K562 (cell line): ENCODE results near the gene CHST8. TPM values are rescaled to one million over a fixed set of nuclear protein-coding genes. Genes with fewer than 3 reads are reported as not detected.

Experiments
- ATAC-seq: fragments of 200-7000 bp; cut with Tn5 transposase; 3 replicates; pipeline ENCODE4 v1.9.1; 2020; ENCODE audit warnings: moderate library complexity
- BruUV-seq: library from RNA; stranded (reverse); fragments of 400-500 nt; replicated peaks from 2 replicates; lab custom pipeline; 2021; lab: Mats Ljungman, UMichigan
- CTCF ChIA-PET: fragments of 300-600 bp; formaldehyde crosslinking; extraction: SDS; loops from one replicate; lab custom pipeline; 2021; ENCODE audit warnings: low intra/inter-chr PET ratio; lab: Yijun Ruan, JAX
- POLR2A ChIA-PET: fragments of 300-600, 350-650 bp; sonication (Branson Sonifier 250); formaldehyde crosslinking; extraction: SDS; loops from one replicate; lab custom pipeline; 2021; ENCODE audit warnings: antibody characterized with exemption, inconsistent platforms; lab: Yijun Ruan, JAX
- DNase-seq, 4 experiments: peaks; one replicate each; pipeline versions ENCODE4 v3.0.0 to v3.0.0-alpha.2; 2011 to 2018; ENCODE audit warnings: low spot score in 3 of 4, mixed read lengths in 3 of 4; ENCODE audit errors: extremely low read depth in 1 of 4
- FAIRE-seq: peaks from 2 replicates; lab custom pipeline; 2011; peaks lifted over from hg19 to GRCh38; lab: Jason Lieb, UNC
- H2AFZ ChIP-seq: 2 replicates; pipeline ENCODE4 v1.6.0; 2011; ENCODE audit warnings: low read depth, low read length, control low read depth, inconsistent platforms
- H3K27ac ChIP-seq: fragments of 200-600 bp; 3 replicates; pipeline ENCODE4 v1.8.0; 2011; ENCODE audit warnings: low read depth, mild to moderate bottlenecking, control low read depth, inconsistent platforms, low read length, moderate library complexity, mixed read lengths; ENCODE audit errors: extremely low read depth
- H3K27me3 ChIP-seq, 2 experiments: fragments of 300-600 bp in 1 of 2; 2 replicates in 1 of 2; 3 replicates in 1 of 2; pipeline versions ENCODE4 v1.6.0 to v1.8.0; 2011; ENCODE audit warnings: inconsistent platforms in 2 of 2, low read length in 2 of 2, mild to moderate bottlenecking in 1 of 2, mixed read lengths in 1 of 2, moderate library complexity in 1 of 2; ENCODE audit not compliant: control insufficient read depth in 2 of 2, insufficient read depth in 2 of 2
- H3K36me3 ChIP-seq: fragments of 300-600 bp; 3 replicates; pipeline ENCODE4 v1.8.0; 2011; ENCODE audit warnings: mild to moderate bottlenecking, low read length, inconsistent platforms; ENCODE audit not compliant: control insufficient read depth, insufficient read depth
- H3K4me1 ChIP-seq, 2 experiments: fragments of 200-600 bp in 1 of 2; replicated peaks in 1 of 2; 2 replicates in 1 of 2; 3 replicates in 1 of 2; pipeline versions ENCODE4 v1.5.1 to v1.8.0; 2011; ENCODE audit warnings: inconsistent platforms in 2 of 2, low read length in 2 of 2, mild to moderate bottlenecking in 1 of 2, mixed read lengths in 1 of 2, moderate library complexity in 1 of 2; ENCODE audit not compliant: control insufficient read depth in 2 of 2, insufficient read depth in 2 of 2
- H3K4me2 ChIP-seq: 2 replicates; pipeline ENCODE4 v1.6.1; 2011; ENCODE audit warnings: low read length, control low read depth, inconsistent platforms, mixed read lengths; ENCODE audit not compliant: insufficient read depth
- H3K4me3 ChIP-seq: fragments of 200-600 bp; sonication (generic), shearing (Covaris generic); 2 replicates; pipeline ENCODE4 v1.5.1; 2016; ENCODE audit warnings: control low read depth, inconsistent platforms
- H3K79me2 ChIP-seq: fragments of 200-600 bp; 3 replicates; pipeline ENCODE4 v1.8.0; 2011; ENCODE audit warnings: low read length, inconsistent platforms; ENCODE audit not compliant: control insufficient read depth, insufficient read depth
- H3K9ac ChIP-seq, 2 experiments: 2 replicates each; pipeline versions ENCODE4 v1.6.0 to v1.6.1; 2011; ENCODE audit warnings: low read depth in 2 of 2, low read length in 2 of 2, control low read depth in 1 of 2, inconsistent platforms in 1 of 2, mild to moderate bottlenecking in 1 of 2, mixed read lengths in 1 of 2; ENCODE audit not compliant: insufficient read depth in 1 of 2
- H3K9me1 ChIP-seq: one replicate; pipeline ENCODE4 v1.6.0; 2011; ENCODE audit warnings: inconsistent platforms, mild to moderate bottlenecking, low read length, moderate library complexity; ENCODE audit not compliant: control insufficient read depth, insufficient read depth
- H3K9me3 ChIP-seq: replicated peaks from 2 replicates; pipeline ENCODE4 v1.5.1; 2011; ENCODE audit warnings: low read depth, low read length, inconsistent platforms; ENCODE audit not compliant: control insufficient read depth, insufficient read depth
- H4K20me1 ChIP-seq: replicated peaks from 2 replicates; pipeline ENCODE4 v1.6.1; 2011; ENCODE audit warnings: low read length, inconsistent platforms, mixed read lengths; ENCODE audit not compliant: control insufficient read depth, insufficient read depth
- BCOR ChIP-seq: fragments of 450-650 bp; IDR thresholded peaks from 2 replicates; pipeline ENCODE4 v1.6.1; 2016
- BDP1 ChIP-seq: IDR thresholded peaks from 3 replicates; pipeline ENCODE4 v1.6.1; 2011; ENCODE audit not compliant: insufficient read length, insufficient read depth
- CBFA2T3 ChIP-seq: fragments of 450-650 bp; IDR thresholded peaks from 2 replicates; pipeline ENCODE4 v1.6.1; 2017
- CBX2 ChIP-seq: fragments of 200-600 bp; sonication (generic); IDR thresholded peaks from one replicate; pipeline ENCODE4 v1.6.1; 2012; ENCODE audit warnings: mild to moderate bottlenecking, low read length, inconsistent platforms; ENCODE audit not compliant: insufficient read depth, poor library complexity, severe bottlenecking
- MCM7 ChIP-seq, 2 experiments: fragments of 450-650 bp; IDR thresholded peaks; 2 replicates each; pipeline ENCODE4 v1.6.1; 2016 to 2018
- RBM25 ChIP-seq: fragments of 200-400 bp; formaldehyde crosslinking; IDR thresholded peaks from 2 replicates; pipeline ENCODE4 v1.6.1; 2018; ENCODE audit warnings: low read length, low read depth, moderate library complexity; ENCODE audit not compliant: severe bottlenecking
- RFX5 ChIP-seq: IDR thresholded peaks from 2 replicates; pipeline ENCODE4 v1.6.1; 2011; ENCODE audit warnings: low read depth, mild to moderate bottlenecking, improper control_type of control experiment, low read length
- SMARCA5 ChIP-seq: fragments of 450-650 bp; IDR thresholded peaks from 2 replicates; pipeline ENCODE4 v1.6.1; 2016
- SP1 ChIP-seq: sonication (generic); formaldehyde crosslinking; IDR thresholded peaks from 2 replicates; pipeline ENCODE4 v1.8.1; 2022; ENCODE audit warnings: mild to moderate bottlenecking, missing genetic modification reagents
- SUPT5H ChIP-seq: fragments of 450-650 bp; IDR thresholded peaks from 2 replicates; pipeline ENCODE4 v1.6.1; 2016
- ZNF212 ChIP-seq: fragments of 450-650 bp; formaldehyde crosslinking; IDR thresholded peaks from 2 replicates; pipeline ENCODE4 v1.4.0; 2020; ENCODE audit warnings: mild to moderate bottlenecking
- ZNF316 ChIP-seq: fragments of 450-650 bp; IDR thresholded peaks from 2 replicates; pipeline ENCODE4 v1.6.1; 2016
- ZNF41 ChIP-seq: fragments of 250-450 bp; sonication (Bioruptor Pico); conservative IDR thresholded peaks from 2 replicates; pipeline ENCODE4 v1.4.0; 2020; ENCODE audit warnings: mild to moderate bottlenecking
- WGBS: fragments of 100-300 bp; shearing (Covaris generic); methylation state at CpG from one replicate; pipeline ENCODE4 v1.1.6; 2016; ENCODE audit warnings: low coverage, mixed read lengths; ENCODE audit not compliant: insufficient coverage; ENCODE audit errors: missing lambda C conversion rate; 5-methylcytosine and 5-hydroxymethylcytosine counted together
- in situ Hi-C: fragments of 300-500 bp; cut with MboI; formaldehyde crosslinking; loops from 4 replicates; pipeline ENCODE4 v1.15.0; 2018; ENCODE audit warnings: inconsistent platforms, mixed read lengths
- intact Hi-C: fragments of 100-400 bp; cut with micrococcal nuclease; formaldehyde crosslinking; loops from 2 replicates; pipeline ENCODE4 v1.14.2; 2022
- polyA plus RNA-seq, 8 experiments: library from polyadenylated mRNA; depleted of rRNA in 4 of 8; stranded (reverse) in 5 of 8; unstranded in 3 of 8; fragments of >200 nt; fragmentation: Nextera tagmentation in 2 of 8; fragmentation: Illumina TruSeq in 1 of 8; extraction: Ambion mirVana in 2 of 8; extraction: Trizol in 1 of 8; gene quantifications; 2 replicates each; pipeline versions ENCODE4 v1.2.1 to v1.2.3, GENCODE V29; 2011 to 2014; ENCODE audit warnings: inconsistent platforms in 1 of 8, missing spikeins in 1 of 8
- total RNA-seq, 7 experiments: library from RNA; depleted of rRNA in 6 of 7; stranded (reverse); fragments of >200 nt in 6 of 7; fragmentation: Illumina TruSeq in 2 of 7; extraction: Trizol in 2 of 7; gene quantifications; 2 replicates each; pipeline versions ENCODE4 v1.2.1 to v1.2.3, GENCODE V29; 2011 to 2021; ENCODE audit warnings: low replicate concordance in 1 of 7
- TF ChIP-seq, protein P1 (sequence below): fragments of 250-450 bp; sonication (Bioruptor Pico); IDR thresholded peaks from 2 replicates; pipeline ENCODE4 v1.8.0; 2022; ENCODE audit warnings: moderate library complexity, mild to moderate bottlenecking, inconsistent platforms
- TF ChIP-seq, protein P2 (sequence below): sonication (generic); formaldehyde crosslinking; IDR thresholded peaks from 2 replicates; pipeline ENCODE4 v1.8.0; 2022; ENCODE audit warnings: mild to moderate bottlenecking, missing genetic modification reagents
- TF ChIP-seq, protein P3 (sequence below): sonication (generic); formaldehyde crosslinking; IDR thresholded peaks from 2 replicates; pipeline ENCODE4 v1.8.0; 2022; ENCODE audit warnings: mild to moderate bottlenecking, missing genetic modification reagents, borderline replicate concordance
- TF ChIP-seq, protein P4 (sequence below): fragments of 250-450 bp; sonication (Bioruptor Pico); IDR thresholded peaks from 2 replicates; pipeline ENCODE4 v1.8.0; 2021; ENCODE audit warnings: moderate library complexity, mild to moderate bottlenecking, inconsistent platforms

The CHST8 gene
- total and polyA plus RNA-seq, 9 of the 15 experiments (the other 6 are each of a cell fraction or from before 2014, with no cell fraction given) = 0.11 TPM; not detected in 8

DNA sequence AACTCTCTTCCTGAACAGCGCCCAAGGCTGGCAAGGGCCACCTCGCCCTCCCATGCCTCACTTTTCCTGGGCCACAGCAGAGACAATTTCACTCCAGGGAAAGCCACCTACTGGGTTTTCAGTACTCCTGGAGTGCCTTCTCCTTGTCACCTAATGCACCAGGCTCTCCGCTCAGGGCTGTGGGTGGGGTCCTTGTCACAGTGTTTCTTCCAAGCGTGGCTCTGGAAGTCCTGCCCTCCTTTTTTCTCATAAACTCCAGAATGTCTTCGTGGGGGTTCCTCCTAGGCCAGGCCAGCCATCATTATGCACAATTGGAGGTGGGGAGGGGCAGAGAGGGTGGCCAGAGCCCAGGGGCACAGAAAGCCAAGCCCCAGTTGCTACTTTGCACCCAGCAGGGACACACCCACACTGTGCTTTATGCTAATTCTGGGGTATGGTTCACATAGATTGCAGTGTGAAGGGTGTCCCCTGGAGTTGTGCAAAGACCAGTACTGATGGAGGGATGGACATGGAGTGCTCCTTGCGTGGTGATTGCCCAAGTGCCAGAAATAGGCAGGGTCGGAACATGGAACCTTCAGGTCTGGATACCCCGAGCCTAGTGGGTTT is 78.8 kb downstream of the CHST8 start (continued):
- TF ChIP-seq, protein P1, sequence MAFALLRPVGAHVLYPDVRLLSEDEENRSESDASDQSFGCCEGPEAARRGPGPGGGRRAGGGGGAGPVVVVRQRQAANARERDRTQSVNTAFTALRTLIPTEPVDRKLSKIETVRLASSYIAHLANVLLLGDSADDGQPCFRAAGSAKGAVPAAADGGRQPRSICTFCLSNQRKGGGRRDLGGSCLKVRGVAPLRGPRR (CRISPR knock-in tag) = no peak

DNA sequence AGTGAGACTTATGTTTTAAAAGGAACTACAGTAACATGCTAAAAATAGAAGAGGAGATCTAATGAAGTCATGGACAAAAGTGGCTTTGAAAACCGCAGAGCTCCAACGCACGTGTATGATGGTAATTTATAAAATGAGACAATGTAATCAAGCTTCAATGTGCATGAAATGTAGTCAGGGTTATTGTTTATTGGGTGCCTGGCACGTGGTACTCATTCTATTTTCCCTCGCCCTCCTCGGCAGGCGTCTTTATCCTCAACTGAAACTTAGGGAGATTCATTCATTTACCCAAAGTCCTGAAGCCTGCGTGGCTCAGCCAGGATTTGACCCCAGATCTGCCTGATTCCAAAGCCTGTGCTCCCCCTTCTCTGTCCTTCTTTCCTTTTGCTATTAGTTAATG is 79.8 kb downstream of the CHST8 start:
- Histone ChIP-seq H3K4me3 (no peak overlapping the region), H3K9me1 (no peaks in the 10 kb centered on the region), H3K4me1 (no peaks in the 10 kb centered on the region), H2AFZ (no peak overlapping the region), H3K27ac (no peak overlapping the region), H3K9ac (no peak overlapping the region), H3K4me2 (no peak overlapping the region), H3K36me3 (no peaks in the 10 kb centered on the region), H3K79me2 (no peaks in the 10 kb centered on the region), H3K27me3 (peaks cover 2 to 38% of the 10 kb centered on the region in 2 experiments; a peak in 4 of 5 replicates), H3K9me3 (no peaks in the 10 kb centered on the region), H4K20me1 (no peaks in the 10 kb centered on the region)
- TF ChIP-seq BDP1 = no peak
- no peak for TF ChIP-seq BCOR
- TF ChIP-seq ZNF212 (CRISPR knock-in tag) = no peak
- TF ChIP-seq SP1 (CRISPR knock-in tag) = no peak
- TF ChIP-seq, protein P2, sequence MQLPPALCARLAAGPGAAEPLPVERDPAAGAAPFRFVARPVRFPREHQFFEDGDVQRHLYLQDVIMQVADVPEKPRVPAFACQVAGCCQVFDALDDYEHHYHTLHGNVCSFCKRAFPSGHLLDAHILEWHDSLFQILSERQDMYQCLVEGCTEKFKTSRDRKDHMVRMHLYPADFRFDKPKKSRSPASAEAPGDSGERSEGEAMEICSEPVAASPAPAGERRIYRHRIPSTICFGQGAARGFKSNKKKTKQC (CRISPR knock-in tag) = no peak
- no peak for TF ChIP-seq RBM25
- TF ChIP-seq, protein P3, sequence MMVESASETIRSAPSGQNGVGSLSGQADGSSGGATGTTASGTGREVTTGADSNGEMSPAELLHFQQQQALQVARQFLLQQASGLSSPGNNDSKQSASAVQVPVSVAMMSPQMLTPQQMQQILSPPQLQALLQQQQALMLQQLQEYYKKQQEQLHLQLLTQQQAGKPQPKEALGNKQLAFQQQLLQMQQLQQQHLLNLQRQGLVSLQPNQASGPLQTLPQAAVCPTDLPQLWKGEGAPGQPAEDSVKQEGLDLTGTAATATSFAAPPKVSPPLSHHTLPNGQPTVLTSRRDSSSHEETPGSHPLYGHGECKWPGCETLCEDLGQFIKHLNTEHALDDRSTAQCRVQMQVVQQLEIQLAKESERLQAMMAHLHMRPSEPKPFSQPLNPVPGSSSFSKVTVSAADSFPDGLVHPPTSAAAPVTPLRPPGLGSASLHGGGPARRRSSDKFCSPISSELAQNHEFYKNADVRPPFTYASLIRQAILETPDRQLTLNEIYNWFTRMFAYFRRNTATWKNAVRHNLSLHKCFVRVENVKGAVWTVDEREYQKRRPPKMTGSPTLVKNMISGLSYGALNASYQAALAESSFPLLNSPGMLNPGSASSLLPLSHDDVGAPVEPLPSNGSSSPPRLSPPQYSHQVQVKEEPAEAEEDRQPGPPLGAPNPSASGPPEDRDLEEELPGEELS (CRISPR knock-in tag) = no peak
- TF ChIP-seq CBX2 = no peak
- no peak for TF ChIP-seq CBFA2T3
- no peak for TF ChIP-seq SUPT5H
- TF ChIP-seq ZNF316 = no peak
- TF ChIP-seq ZNF41 (CRISPR knock-in tag) = no peak
- no peak for TF ChIP-seq MCM7 (IDR thresholded peaks at IDR 0.05)
- TF ChIP-seq SMARCA5 = no peak
- no peak for TF ChIP-seq RFX5
- TF ChIP-seq, protein P4, sequence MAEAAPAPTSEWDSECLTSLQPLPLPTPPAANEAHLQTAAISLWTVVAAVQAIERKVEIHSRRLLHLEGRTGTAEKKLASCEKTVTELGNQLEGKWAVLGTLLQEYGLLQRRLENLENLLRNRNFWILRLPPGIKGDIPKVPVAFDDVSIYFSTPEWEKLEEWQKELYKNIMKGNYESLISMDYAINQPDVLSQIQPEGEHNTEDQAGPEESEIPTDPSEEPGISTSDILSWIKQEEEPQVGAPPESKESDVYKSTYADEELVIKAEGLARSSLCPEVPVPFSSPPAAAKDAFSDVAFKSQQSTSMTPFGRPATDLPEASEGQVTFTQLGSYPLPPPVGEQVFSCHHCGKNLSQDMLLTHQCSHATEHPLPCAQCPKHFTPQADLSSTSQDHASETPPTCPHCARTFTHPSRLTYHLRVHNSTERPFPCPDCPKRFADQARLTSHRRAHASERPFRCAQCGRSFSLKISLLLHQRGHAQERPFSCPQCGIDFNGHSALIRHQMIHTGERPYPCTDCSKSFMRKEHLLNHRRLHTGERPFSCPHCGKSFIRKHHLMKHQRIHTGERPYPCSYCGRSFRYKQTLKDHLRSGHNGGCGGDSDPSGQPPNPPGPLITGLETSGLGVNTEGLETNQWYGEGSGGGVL = no peak
- FAIRE-seq (no peak), DNase-seq (no peak), ATAC-seq (no peak)
- in situ Hi-C loops (no loop called here), intact Hi-C loops (no loop called here)
- ChIA-PET CTCF (no interaction called here), POLR2A (interaction anchor here (0.7 to 1.1 kb wide), 2 partner anchors 14 to 77 kb away, joined by 3 read pairs; no protein-coding TSS in a partner anchor)
- 0% methylated on average over 8 of the region's 8 CpGs for WGBS
- no TSS peak for BruUV-seq
